Testis (tissue), 2 donors: Measurements from ENCODE around the gene RBKS.

Source experiments
- POLR2A ChIP-seq: fragments of 450-650 bp; IDR thresholded peaks from one replicate; pipeline ENCODE4 v1.6.1; 2017; ENCODE audit warnings: antibody characterized with exemption, mild to moderate bottlenecking, moderate library complexity
- TF ChIP-seq, protein P1 (sequence below), 3 experiments: fragments of 450-650 bp in 2 of 3; fragments of 200-600 bp in 1 of 3; sonication (generic) in 1 of 3; IDR thresholded peaks; one replicate each; pipeline ENCODE4 v1.5.1; 2016 to 2019; ENCODE audit warnings: antibody characterized with exemption in 3 of 3, mild to moderate bottlenecking in 2 of 3, moderate library complexity in 1 of 3

DNA sequence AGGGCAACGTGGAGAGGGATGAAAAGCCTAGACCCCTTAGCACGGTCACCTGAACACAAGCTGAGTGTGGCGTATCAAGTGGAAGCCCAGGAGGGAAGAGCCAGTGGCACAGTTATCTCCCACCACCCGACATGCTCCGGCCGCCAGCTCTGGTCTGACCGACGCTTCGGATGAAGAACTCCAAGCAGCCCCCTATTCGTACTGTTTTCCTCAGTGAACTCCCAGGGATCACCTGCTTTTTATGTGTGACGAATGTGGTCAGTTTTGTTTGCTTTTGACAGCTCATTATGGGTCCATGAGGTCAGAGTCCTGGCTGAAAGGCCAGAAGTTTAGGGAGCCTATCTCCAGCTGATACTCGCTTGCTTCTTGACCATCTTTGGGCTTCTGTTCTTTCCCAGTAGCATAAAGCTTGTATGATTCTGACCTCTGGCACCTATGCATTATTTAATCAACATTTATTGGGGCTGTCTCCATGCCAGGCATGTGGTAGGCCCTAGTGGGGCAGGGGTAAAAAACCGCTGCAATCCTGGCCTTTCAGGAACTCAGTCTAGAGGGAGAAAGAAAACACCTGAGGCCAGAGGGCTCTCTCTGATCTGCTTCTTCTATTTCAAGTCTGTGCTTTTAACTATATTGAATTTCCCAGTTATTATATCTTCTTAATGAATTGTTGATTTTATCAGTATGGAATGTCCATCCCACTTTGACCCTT lies 151.7 kb downstream of the RBKS start:
- TF ChIP-seq, protein P1, sequence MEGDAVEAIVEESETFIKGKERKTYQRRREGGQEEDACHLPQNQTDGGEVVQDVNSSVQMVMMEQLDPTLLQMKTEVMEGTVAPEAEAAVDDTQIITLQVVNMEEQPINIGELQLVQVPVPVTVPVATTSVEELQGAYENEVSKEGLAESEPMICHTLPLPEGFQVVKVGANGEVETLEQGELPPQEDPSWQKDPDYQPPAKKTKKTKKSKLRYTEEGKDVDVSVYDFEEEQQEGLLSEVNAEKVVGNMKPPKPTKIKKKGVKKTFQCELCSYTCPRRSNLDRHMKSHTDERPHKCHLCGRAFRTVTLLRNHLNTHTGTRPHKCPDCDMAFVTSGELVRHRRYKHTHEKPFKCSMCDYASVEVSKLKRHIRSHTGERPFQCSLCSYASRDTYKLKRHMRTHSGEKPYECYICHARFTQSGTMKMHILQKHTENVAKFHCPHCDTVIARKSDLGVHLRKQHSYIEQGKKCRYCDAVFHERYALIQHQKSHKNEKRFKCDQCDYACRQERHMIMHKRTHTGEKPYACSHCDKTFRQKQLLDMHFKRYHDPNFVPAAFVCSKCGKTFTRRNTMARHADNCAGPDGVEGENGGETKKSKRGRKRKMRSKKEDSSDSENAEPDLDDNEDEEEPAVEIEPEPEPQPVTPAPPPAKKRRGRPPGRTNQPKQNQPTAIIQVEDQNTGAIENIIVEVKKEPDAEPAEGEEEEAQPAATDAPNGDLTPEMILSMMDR (IDR thresholded peaks at IDR 0.05): no peak
- no peak for TF ChIP-seq POLR2A
